Esophagus squamous epithelium (tissue), 5 donors: ENCODE data around the gene ILF2. TPM values are rescaled to one million over a fixed set of nuclear protein-coding genes. Genes with fewer than 3 reads are reported as not detected.
A peak's percentile ranks its signal among the peaks of the same experiment; 100 is the strongest.
"Not testable (repeated sequence)": the region's sequence is repeated elsewhere in the genome, so short reads cannot be mapped to it uniquely, and the experiment has no call there.

Source experiments
- DNase-seq: peaks from one replicate; lab custom pipeline; 2025; lab: John Stamatoyannopoulos, UW
- H3K27ac ChIP-seq, 4 donors: fragments of 200-600 bp; sonication (generic); one replicate each; pipeline ENCODE4 v1.5.1; 2016 to 2019; ENCODE audit warnings: mild to moderate bottlenecking in 1 of 4
- H3K27me3 ChIP-seq, 4 donors: fragments of 200-600 bp; sonication (generic); 1 replicate in 3 of 4; 2 replicates in 1 of 4; pipeline versions ENCODE4 v1.5.1 to v1.6.0; 2017 to 2021; ENCODE audit warnings: antibody characterized with exemption in 1 of 4
- H3K36me3 ChIP-seq, 3 donors: fragments of 200-600 bp; sonication (generic); one replicate each; pipeline ENCODE4 v1.5.1; 2016 to 2019
- H3K4me1 ChIP-seq, 3 donors: fragments of 200-600 bp; sonication (generic); one replicate each; pipeline ENCODE4 v1.5.1; 2017 to 2019
- H3K4me3 ChIP-seq, 4 donors: fragments of 200-600 bp; sonication (generic); 1 replicate in 3 of 4; 2 replicates in 1 of 4; pipeline ENCODE4 v1.5.1; 2016 to 2019; ENCODE audit warnings: mild to moderate bottlenecking in 2 of 4, moderate library complexity in 1 of 4
- H3K9me3 ChIP-seq, 3 donors: fragments of 200-600 bp; sonication (generic); one replicate each; pipeline ENCODE4 v1.5.1; 2016 to 2019
- CTCF ChIP-seq, 6 experiments: fragments of 450-650 bp in 4 of 6; fragments of 200-600 bp in 2 of 6; sonication (generic) in 2 of 6; IDR thresholded peaks; one replicate each; pipeline ENCODE4 v1.5.1; 2016 to 2019; ENCODE audit warnings: antibody characterized with exemption in 6 of 6, mild to moderate bottlenecking in 4 of 6, moderate library complexity in 4 of 6
- POLR2A ChIP-seq, 4 donors: fragments of 450-650 bp; IDR thresholded peaks; one replicate each; pipeline ENCODE4 v1.6.1; 2017; ENCODE audit warnings: antibody characterized with exemption in 4 of 4, mild to moderate bottlenecking in 4 of 4, moderate library complexity in 3 of 4
- WGBS, 2 donors: methylation state at CpG; one replicate each; pipeline ENCODE4 v1.1.5; 2018; 5-methylcytosine and 5-hydroxymethylcytosine counted together
- intact Hi-C: fragments of 100-400 bp; cut with DNase I; formaldehyde crosslinking; loops from one replicate; pipeline ENCODE4 v1.15.0; 2022
- total RNA-seq, 4 donors: library from RNA; depleted of rRNA; stranded (reverse); fragments of >200 nt; gene quantifications; one replicate each; pipeline ENCODE4 v1.1.0, GENCODE V29; 2016
- donor health status: DM: yes; HTN: yes; CAD: no.

ILF2 gene
- total RNA-seq, 4 donors from 2014 or later: 78.0 to 166 (median 130) TPM

- TF ChIP-seq CTCF (IDR thresholded peaks at IDR 0.05): peak in 1 of 6 experiments; percentile 11
- not testable (repeated sequence) for H3K27me3 ChIP-seq, DNase-seq, H3K9me3 ChIP-seq
- Histone ChIP-seq H3K4me1 (peaks cover 9 to 37% (median 12%) of the 10 kb centered on the region in 3 donors), H3K4me3 (peak overlapping the region; percentile 30 to 81 (median 58)), H3K27ac (peak overlapping the region; percentile 75 to 93 (median 88)), H3K36me3 (peaks cover 13 to 29% (median 20%) of the 10 kb centered on the region in 3 donors)
- intact Hi-C loops: loop anchor here (10.0 kb wide), 1 partner anchor 313 kb away; the partner anchor contains the start of gene RAB13
- 6 to 9% methylated on average over 28 of the region's 28 CpGs for WGBS, 2 donors
Measured at GRCh38 chr1:153671628-153672353, 998 bp upstream of the ILF2 start.

DNA sequence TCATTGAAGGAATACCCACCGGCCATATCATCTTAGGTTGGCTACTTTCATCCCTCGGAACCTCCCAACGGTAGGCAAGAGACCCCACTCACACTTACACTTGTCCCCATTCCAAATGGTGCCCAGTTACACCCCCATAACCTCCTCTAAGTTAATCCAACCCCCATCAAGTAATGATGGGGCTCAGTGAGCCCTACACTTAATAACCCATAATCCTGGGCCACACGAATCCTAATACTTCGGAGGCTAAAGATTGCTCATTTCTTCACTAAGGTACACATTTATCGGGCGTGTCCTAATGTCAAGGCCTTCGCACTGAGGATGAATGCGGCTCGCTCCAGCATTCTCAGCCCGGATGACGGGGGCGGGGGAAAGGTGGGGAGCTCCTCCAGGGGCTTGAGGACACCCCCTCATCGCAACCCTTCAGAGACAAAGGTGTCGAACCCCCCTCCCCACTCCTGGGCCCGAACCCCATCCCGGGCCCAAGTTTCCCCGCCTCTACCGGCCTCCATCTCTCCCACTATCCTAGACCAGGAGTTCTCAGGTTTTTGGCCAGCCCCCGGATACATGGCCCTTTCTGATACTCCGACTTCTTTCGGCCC is 435 bp downstream of the ILF2 start:
- no peak for TF ChIP-seq CTCF (IDR thresholded peaks at IDR 0.05)
- TF ChIP-seq POLR2A (IDR thresholded peaks at IDR 0.05): no peak
- H3K36me3 ChIP-seq: peaks cover 21 to 43% (median 34%) of the 10 kb centered on the region in 3 donors
- no peaks in the 10 kb centered on the region for H3K9me3 ChIP-seq
- peak overlapping the region; percentile 86 to 92 (median 92) for H3K27ac ChIP-seq
- peak overlapping the region; percentile 65 to 87 (median 78) for H3K4me3 ChIP-seq
- 1% methylated on average over 15 to 21 of the region's 22 CpGs for WGBS, 2 donors
- DNase-seq: no peak
- no peaks in the 10 kb centered on the region for H3K27me3 ChIP-seq
- intact Hi-C loops: loop anchor here (10.0 kb wide), 1 partner anchor 314 kb away; the partner anchor contains the start of gene RAB13
- H3K4me1 ChIP-seq: peaks cover 9 to 37% (median 12%) of the 10 kb centered on the region in 3 donors

- Histone ChIP-seq H3K27ac (peak overlapping the region in 3 of 4 donors; percentile 86 to 92 (median 92)), H3K36me3 (peaks cover 27 to 51% (median 42%) of the 10 kb centered on the region in 3 donors), H3K4me1 (peaks cover 9 to 37% (median 12%) of the 10 kb centered on the region in 3 donors), H3K27me3 (no peaks in the 10 kb centered on the region), H3K9me3 (no peaks in the 10 kb centered on the region), H3K4me3 (peak overlapping the region in 3 of 4 donors; percentile 76 to 87 (median 81))
- DNase-seq: no peak
- intact Hi-C loops: loop anchor here (10.0 kb wide), 1 partner anchor 315 kb away; the partner anchor contains the start of gene RAB13
- WGBS, 2 donors: 79 to 83% methylated on average over 6 of the region's 6 CpGs
- TF ChIP-seq CTCF (IDR thresholded peaks at IDR 0.05): no peak
- no peak for TF ChIP-seq POLR2A (IDR thresholded peaks at IDR 0.05)
Measured at GRCh38 chr1:153669606-153670005, 1.2 kb downstream of the ILF2 start.

DNA sequence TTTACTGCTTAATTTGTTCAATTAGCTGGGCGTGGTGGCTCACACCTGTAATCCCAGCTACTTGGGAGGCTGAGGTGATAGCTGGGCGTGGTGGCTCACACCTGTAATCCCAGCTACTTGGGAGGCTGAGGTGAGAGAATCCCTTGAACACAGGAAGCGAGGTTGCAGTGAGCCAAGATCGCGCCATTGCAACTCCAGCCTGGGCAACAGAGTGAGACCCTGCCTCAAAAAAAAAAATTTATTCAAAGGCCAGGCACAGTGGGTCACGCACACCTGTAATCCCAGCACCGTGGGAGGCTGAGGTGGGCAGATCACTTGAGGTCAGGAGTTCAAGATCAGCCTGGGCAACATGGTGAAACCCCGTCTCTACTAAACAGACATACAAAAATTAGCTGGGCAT is 2.1 kb downstream of the ILF2 start:
- WGBS, 2 donors: 89 to 96% methylated on average over 7 of the region's 8 CpGs
- Histone ChIP-seq H3K27ac (peak overlapping the region in 2 of 4 donors; percentile 1 to 12), H3K4me1 (peaks cover 9 to 37% (median 12%) of the 10 kb centered on the region in 3 donors), H3K36me3 (peaks cover 32 to 60% (median 51%) of the 10 kb centered on the region in 3 donors)
- intact Hi-C loops, H3K27me3 ChIP-seq, H3K9me3 ChIP-seq, H3K4me3 ChIP-seq, DNase-seq: not testable (repeated sequence)

- no peak for TF ChIP-seq POLR2A (IDR thresholded peaks at IDR 0.05)
- no peaks in the 10 kb centered on the region for H3K9me3 ChIP-seq
- DNase-seq: no peak
- intact Hi-C loops: no loop called here
- peaks cover 32 to 72% (median 64%) of the 10 kb centered on the region in 3 donors for H3K36me3 ChIP-seq
- H3K4me1 ChIP-seq: peaks cover 9 to 37% (median 12%) of the 10 kb centered on the region in 3 donors
- H3K27ac ChIP-seq: no peak overlapping the region
- no peak overlapping the region for H3K4me3 ChIP-seq
- 88 to 90% methylated on average over 3 to 4 of the region's 4 CpGs for WGBS, 2 donors
- H3K27me3 ChIP-seq: no peaks in the 10 kb centered on the region
Measured at GRCh38 chr1:153667439-153667838, 3.4 kb downstream of the ILF2 start.

GRCh38 chr1:153663211-153663610 is 7.6 kb downstream of the ILF2 start:
- Histone ChIP-seq H3K27me3 (no peaks in the 10 kb centered on the region), H3K36me3 (peaks cover 43 to 84% (median 75%) of the 10 kb centered on the region in 3 donors), H3K4me1 (peaks cover 11 to 21% (median 11%) of the 10 kb centered on the region in 3 donors), H3K27ac (no peak overlapping the region), H3K9me3 (no peaks in the 10 kb centered on the region), H3K4me3 (no peak overlapping the region)
- no peak for TF ChIP-seq CTCF (IDR thresholded peaks at IDR 0.05)
- TF ChIP-seq POLR2A (IDR thresholded peaks at IDR 0.05): no peak
- no peak for DNase-seq
- 75 to 82% methylated on average over 5 of the region's 5 CpGs for WGBS, 2 donors
- intact Hi-C loops: no loop called here
